GM21786 (cell line): ENCODE data around the gene SH3GLB1.
A peak's percentile ranks its signal among the peaks of the same experiment; 100 is the strongest.
"Not testable (repeated sequence)": the region's sequence is repeated elsewhere in the genome, so short reads cannot be mapped to it uniquely, and the experiment has no call there.

ENCODE experiments used
- ATAC-seq: cut with Tn5 transposase; IDR thresholded peaks from one replicate; pipeline ENCODE4 v1.9.1; 2021; ENCODE audit not compliant: unreplicated experiment

The SH3GLB1 gene

GRCh38 chr1:86704458-86704971, at the start of gene SH3GLB1:
Gene SH3GLB1, plus strand, starts transcription at chr1:86704576. Its CDS starts 324 bp downstream, at chr1:86704900.
- peak; percentile 84 for ATAC-seq

DNA sequence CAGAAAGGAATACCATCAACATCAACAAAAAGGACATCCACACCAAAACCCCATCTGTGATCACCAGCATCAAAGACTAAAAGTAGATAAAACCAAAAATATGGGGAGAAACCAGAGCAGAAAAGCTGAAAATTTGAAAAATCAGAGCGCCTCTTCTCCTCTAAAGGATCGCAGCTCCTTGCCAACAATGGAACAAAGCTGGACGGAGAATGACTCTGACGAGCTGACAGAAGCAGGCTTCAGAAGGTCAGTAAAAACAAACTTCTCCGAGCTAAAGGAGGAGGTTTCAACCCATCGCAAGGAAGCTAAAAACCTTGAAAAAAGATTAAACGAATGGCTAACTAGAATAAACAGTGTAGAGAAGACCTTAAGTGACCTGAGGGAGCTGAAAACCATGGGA, 46.0 kb upstream of the SH3GLB1 start:
- not testable (repeated sequence) for ATAC-seq

GRCh38 chr1:86666368-86666767, 38.0 kb upstream of the SH3GLB1 start:
- ATAC-seq, result no peak

DNA sequence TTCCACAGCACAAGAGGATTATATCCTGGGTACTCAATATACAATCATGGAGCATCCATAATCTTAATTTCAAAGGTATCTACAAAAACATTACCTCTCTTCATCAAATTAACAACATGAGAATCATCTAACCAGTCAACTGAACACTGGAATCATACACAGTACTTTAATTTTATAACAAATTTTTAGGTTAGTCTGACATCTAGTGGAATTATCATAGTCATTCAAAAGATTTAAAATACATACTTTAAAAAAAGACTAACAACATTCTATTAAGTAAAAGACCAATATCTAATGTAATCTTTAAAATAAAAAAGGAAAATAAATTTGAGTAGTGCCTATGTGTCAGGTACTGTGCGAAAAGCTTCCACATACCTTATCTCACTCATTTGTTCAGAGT, 16.8 kb upstream of the SH3GLB1 start:
- no peak for ATAC-seq

GRCh38 chr1:86692641-86693040, 11.7 kb upstream of the SH3GLB1 start:
- no peak for ATAC-seq

GRCh38 chr1:86695400-86695799, 9.0 kb upstream of the SH3GLB1 start:
- no peak for ATAC-seq

- ATAC-seq, result no peak
Measured at GRCh38 chr1:86696522-86696921, 7.9 kb upstream of the SH3GLB1 start.

GRCh38 chr1:86699186-86699585, 5.2 kb upstream of the SH3GLB1 start:
- ATAC-seq, result peak; percentile 37

GRCh38 chr1:86701731-86702130, 2.6 kb upstream of the SH3GLB1 start:
- no peak for ATAC-seq

DNA sequence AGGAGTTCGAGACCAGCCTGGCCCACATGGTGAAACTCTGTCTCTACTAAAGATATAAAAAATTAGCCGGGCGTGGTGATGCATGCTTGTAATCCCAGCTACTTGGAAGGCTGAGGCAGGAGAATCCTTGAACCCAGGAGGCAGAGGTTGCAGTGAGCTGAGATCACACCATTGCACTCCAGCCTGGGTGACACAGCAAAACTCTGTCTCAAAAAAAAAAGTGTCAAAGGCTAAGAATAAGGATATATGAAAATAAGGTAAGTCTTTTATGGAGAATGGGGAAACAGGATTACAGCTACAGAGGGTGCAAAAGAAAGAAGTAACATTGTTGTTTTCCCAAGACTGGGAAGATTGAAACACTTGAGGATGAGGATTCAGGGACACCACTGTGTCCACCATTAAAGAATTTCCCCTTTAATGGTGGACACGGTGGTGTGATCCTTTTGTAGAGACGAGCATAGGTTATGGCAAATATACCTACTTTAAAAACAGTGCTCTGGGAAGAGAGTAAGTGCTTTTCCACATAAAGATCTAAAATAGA, 1.4 kb upstream of the SH3GLB1 start:
- not testable (repeated sequence) for ATAC-seq

GRCh38 chr1:86703696-86704457, 499 bp upstream of the SH3GLB1 start:
- peak; percentile 25 for ATAC-seq

DNA sequence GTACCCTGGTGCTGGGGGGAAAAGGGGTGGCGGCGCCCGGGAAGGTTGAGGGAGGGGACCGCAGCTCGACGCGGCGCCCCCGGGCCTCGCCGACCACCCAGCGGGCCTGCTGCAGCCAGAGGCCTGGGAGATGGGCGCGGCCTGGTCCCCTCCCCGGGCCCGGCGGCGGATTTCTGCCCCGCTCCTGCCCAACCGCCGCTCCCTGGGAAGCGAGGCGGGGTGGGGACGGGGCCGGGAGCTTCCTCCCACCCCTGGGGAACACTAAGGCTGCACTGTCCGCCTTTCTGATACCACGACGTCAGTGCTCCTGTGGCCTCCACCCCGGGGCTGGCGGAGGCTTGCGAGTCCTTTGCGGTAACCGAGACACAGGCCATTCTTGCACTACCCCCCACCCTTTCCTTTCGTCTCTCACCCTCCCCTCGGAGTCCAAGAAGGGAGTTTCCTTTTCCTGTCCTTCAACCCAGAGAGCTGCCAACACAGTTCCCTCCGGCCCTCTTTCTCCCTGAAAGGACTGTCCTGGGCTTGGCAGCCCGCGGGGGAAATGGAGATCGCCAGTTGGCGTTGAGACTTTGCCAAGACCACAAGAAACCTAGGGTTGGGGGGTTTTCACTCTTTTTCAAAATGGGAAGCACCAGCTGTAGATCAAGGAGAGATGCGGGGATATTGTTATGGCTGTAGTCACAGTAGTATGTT, 742 bp downstream of the SH3GLB1 start:
- ATAC-seq, result peak; percentile 32

GRCh38 chr1:86705665-86705985, 1.2 kb downstream of the SH3GLB1 start:
- ATAC-seq, result no peak

DNA sequence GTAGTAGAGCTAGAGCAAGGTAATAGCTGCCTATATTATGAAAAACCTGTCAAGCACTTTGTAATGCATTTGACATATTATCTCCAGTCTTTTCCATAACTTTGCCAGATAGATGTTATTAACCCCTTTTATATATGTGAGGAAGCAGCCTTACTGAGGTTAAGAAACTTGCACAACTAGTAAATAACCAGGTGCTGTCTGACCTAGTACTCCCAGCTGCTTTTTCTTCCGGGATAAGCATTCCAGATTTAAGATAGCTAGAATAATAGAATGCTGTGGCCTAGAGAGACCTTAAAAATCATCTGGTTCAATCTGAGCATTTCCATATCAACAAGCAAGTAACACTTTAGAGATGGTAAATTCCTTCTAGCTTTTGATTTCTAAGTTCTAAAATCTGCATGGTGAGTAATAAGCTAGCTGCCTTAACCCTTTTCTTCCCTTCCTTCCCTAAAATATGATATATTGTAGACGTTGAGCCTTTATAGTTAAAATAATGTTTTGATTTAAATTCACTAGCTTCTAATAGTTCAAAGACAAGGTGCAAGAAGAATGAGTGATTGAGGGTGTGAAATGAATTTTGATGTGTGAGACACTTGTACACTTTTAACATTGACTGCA, 1.8 kb downstream of the SH3GLB1 start:
- no peak for ATAC-seq

DNA sequence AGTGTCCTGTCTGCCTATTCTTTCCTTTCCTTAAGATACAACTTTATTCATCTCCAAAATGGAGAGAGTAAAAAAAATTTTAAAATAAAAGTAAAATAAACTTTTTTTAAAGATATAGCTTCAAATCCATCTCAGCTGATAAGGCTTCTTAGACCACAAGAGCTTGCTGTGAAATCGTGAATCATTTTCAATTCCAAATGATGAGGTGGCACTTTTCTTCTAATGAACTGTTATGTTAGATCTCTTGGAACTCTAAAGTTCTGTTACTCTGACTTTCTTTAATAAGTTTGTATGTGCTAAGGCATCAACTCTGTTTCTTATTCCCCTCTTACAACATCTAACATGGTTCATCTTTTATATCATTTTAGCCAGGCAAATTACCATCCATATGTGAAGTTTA, 4.5 kb downstream of the SH3GLB1 start:
- ATAC-seq, result no peak

DNA sequence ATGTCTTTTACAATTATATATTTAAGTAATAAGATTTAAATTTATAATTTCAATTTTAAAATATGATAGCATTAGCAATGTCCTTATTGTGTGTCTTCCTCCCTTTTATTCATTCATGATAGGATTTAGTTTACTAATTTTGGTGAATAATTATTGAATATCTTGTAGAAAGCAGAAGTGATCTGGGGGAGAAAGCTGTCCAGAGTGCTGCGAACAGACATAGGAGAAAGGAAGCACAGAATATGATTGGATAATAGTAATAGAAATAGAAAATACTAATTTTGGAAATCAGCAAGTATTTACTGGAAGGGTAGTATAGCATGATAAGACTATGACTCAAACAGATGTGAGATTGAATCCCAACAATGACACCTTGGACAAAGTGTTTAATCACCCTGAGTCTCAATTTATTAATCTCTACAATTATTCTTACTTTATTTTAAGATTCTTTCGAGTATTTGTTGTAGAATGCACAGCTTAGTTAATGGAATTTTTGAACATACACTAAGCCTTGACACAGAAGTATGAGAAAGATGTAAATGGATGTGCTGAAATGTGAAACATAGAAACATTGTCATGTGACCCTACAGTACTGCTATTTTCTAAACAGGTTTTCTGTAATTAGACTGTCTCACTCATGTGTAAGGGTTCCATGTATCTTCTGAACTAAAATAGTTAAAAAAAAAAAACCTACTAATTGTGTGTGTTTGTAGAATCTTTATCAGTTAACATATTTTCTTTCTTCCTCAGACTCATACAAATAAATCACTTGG, 7.9 kb downstream of the SH3GLB1 start:
- ATAC-seq, result no peak

DNA sequence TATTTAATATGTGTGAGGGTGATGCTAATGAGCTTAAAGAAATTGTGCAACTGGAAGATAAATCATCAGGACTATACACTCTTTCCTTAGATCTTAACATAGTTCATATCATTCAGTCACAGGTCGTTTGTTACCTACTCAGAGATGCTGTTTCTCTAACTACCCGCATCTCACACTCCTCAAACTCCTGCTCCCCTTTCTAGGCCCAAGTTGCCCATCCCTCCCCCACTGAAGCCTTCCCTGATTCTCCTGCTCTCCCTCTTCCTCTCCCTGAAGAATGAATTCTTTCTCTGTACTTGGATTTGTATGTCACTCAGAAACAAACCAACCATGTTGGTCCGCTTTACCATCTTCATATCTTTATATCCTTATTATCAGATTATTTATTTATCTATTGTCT, 9.1 kb downstream of the SH3GLB1 start:
- no peak for ATAC-seq

DNA sequence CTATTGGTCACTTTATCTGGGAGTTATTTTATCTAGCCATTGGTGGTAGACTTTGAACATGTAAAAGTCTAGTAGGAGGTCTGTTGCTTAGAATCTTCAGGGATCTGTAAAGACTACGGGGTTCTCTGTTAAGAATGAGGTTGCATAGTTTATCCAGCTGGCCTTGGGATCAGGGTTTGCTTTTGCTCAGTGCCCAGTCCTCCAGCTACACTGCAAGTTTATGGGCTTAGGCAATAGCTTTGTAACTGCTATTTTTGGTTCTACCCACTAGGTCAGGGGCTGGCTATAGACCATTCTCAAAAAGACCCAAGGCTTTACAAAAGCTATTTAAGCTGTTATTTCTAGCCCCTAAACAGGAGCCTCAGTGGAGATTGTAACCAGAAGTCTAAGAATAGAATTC, 9.8 kb downstream of the SH3GLB1 start:
- ATAC-seq, result peak; percentile 26

GRCh38 chr1:86714561-86715244, 10.3 kb downstream of the SH3GLB1 start:
- ATAC-seq, result peak; percentile 43

- ATAC-seq, result no peak
Measured at GRCh38 chr1:86718786-86719185, 14.4 kb downstream of the SH3GLB1 start.
